Prostate gland (tissue), 2 donors: ENCODE results near the gene CHRDL1.

ENCODE experiments used
- POLR2AphosphoS5 ChIP-seq: sonication (generic); formaldehyde crosslinking; IDR thresholded peaks from one replicate; pipeline ENCODE4 v1.6.1; 2017; ENCODE audit warnings: antibody characterized with exemption
- TF ChIP-seq, protein P1 (sequence below), 4 experiments: fragments of 200-600 bp in 2 of 4; fragments of 450-650 bp in 2 of 4; sonication (generic) in 2 of 4; IDR thresholded peaks; 1 replicate in 3 of 4; 2 replicates in 1 of 4; pipeline ENCODE4 v1.5.1; 2016 to 2019; ENCODE audit warnings: antibody characterized with exemption in 4 of 4, mild to moderate bottlenecking in 2 of 4, moderate library complexity in 2 of 4

DNA sequence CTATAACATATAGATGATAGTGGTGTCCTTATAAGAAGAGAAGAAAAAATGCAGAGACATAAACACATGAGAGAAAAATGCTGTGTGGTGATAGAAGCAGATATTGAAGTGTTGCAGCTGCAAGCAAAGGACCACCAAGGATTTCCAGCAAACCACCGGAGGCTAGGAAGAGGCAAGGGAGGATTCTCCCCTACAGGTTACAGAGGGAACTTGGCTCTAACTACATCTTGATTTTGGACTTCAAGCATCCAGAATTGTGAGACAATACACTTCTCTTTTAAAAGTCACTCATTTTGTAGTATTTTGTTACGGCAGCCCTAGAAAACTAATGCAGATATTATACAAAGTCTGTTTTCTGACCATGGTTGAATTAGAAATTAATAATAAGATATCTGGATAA, 30.4 kb upstream of the CHRDL1 start:
- TF ChIP-seq, protein P1, sequence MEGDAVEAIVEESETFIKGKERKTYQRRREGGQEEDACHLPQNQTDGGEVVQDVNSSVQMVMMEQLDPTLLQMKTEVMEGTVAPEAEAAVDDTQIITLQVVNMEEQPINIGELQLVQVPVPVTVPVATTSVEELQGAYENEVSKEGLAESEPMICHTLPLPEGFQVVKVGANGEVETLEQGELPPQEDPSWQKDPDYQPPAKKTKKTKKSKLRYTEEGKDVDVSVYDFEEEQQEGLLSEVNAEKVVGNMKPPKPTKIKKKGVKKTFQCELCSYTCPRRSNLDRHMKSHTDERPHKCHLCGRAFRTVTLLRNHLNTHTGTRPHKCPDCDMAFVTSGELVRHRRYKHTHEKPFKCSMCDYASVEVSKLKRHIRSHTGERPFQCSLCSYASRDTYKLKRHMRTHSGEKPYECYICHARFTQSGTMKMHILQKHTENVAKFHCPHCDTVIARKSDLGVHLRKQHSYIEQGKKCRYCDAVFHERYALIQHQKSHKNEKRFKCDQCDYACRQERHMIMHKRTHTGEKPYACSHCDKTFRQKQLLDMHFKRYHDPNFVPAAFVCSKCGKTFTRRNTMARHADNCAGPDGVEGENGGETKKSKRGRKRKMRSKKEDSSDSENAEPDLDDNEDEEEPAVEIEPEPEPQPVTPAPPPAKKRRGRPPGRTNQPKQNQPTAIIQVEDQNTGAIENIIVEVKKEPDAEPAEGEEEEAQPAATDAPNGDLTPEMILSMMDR (IDR thresholded peaks at IDR 0.05) = no peak
- TF ChIP-seq POLR2AphosphoS5 = no peak
